Fibroblast of lung (primary cell): Measurements from ENCODE around the gene AMHR2. TPM values are rescaled to one million over a fixed set of nuclear protein-coding genes. Genes with fewer than 3 reads are reported as not detected.

Experiments
- DNase-seq, 2 donors: peaks; one replicate each; pipeline versions ENCODE4 v3.0.0 to v3.0.0-alpha.2; 2010; ENCODE audit warnings: low read depth in 2 of 2
- H2AFZ ChIP-seq: 2 replicates; pipeline ENCODE4 v1.5.1; 2012; ENCODE audit warnings: low read length, control low read depth, inconsistent platforms
- H3K27ac ChIP-seq: 2 replicates; pipeline ENCODE4 v1.5.1; 2011; ENCODE audit warnings: low read length, control low read depth; ENCODE audit not compliant: insufficient read depth
- H3K27me3 ChIP-seq: 2 replicates; pipeline ENCODE4 v1.5.1; 2011; ENCODE audit warnings: mild to moderate bottlenecking, low read length; ENCODE audit not compliant: control insufficient read depth, insufficient read depth
- H3K36me3 ChIP-seq: 2 replicates; pipeline ENCODE4 v1.5.1; 2011; ENCODE audit warnings: low read length; ENCODE audit not compliant: control insufficient read depth, insufficient read depth
- H3K4me1 ChIP-seq: 2 replicates; pipeline ENCODE4 v1.5.1; 2011; ENCODE audit warnings: low read length; ENCODE audit not compliant: control insufficient read depth, insufficient read depth; ENCODE audit errors: extremely low read depth
- H3K4me2 ChIP-seq: 2 replicates; pipeline ENCODE4 v1.5.1; 2011; ENCODE audit warnings: low read length, control low read depth; ENCODE audit not compliant: insufficient read depth; ENCODE audit errors: extremely low read depth
- H3K4me3 ChIP-seq, 4 experiments: fragments of 200-600 bp in 1 of 4; sonication (generic) in 1 of 4; replicated peaks in 1 of 4; 2 replicates each; pipeline ENCODE4 v1.5.1; 2011 to 2016; ENCODE audit warnings: low read length in 4 of 4, low read depth in 3 of 4, mild to moderate bottlenecking in 3 of 4, control low read depth in 2 of 4, inconsistent platforms in 1 of 4, mixed read lengths in 1 of 4; ENCODE audit not compliant: insufficient read depth in 1 of 4; ENCODE audit errors: control extremely low read depth in 1 of 4
- H3K79me2 ChIP-seq: 2 replicates; pipeline ENCODE4 v1.5.1; 2012; ENCODE audit warnings: mild to moderate bottlenecking, low read length, inconsistent platforms; ENCODE audit not compliant: control insufficient read depth, insufficient read depth
- H3K9ac ChIP-seq: 2 replicates; pipeline ENCODE4 v1.5.1; 2011; ENCODE audit warnings: mild to moderate bottlenecking, low read length, control low read depth; ENCODE audit not compliant: insufficient read depth
- H3K9me3 ChIP-seq: 2 replicates; pipeline ENCODE4 v1.5.1; 2012; ENCODE audit warnings: low read depth, low read length; ENCODE audit not compliant: control insufficient read depth, insufficient read depth
- H4K20me1 ChIP-seq: 2 replicates; pipeline ENCODE4 v1.5.1; 2011; ENCODE audit warnings: low read length; ENCODE audit not compliant: control insufficient read depth, insufficient read depth; ENCODE audit errors: extremely low read depth
- CTCF ChIP-seq, 2 donors: IDR thresholded peaks in 1 of 2; conservative IDR thresholded peaks in 1 of 2; 1 replicate in 1 of 2; 2 replicates in 1 of 2; pipeline ENCODE4 v1.5.1; 2011 to 2012; ENCODE audit warnings: low read length in 2 of 2, control low read depth in 1 of 2, inconsistent platforms in 1 of 2, low read depth in 1 of 2, mild to moderate bottlenecking in 1 of 2
- EZH2 ChIP-seq: IDR thresholded peaks from 2 replicates; pipeline ENCODE4 v1.5.1; 2012; ENCODE audit warnings: low read length, control low read depth, mild to moderate bottlenecking; ENCODE audit errors: missing control alignments
- polyA plus RNA-seq, 2 donors: library from polyadenylated mRNA; depleted of rRNA in 1 of 2; stranded (reverse) in 1 of 2; unstranded in 1 of 2; fragments of >200 nt; gene quantifications; 2 replicates each; pipeline ENCODE4 v1.2.1, GENCODE V29; 2011 to 2012; ENCODE audit warnings: missing spikeins in 1 of 2
- total RNA-seq: library from RNA; depleted of rRNA; stranded (reverse); fragments of >200 nt; gene quantifications from 2 replicates; pipeline ENCODE4 v1.2.1, GENCODE V29; 2014

Gene AMHR2
- total and polyA plus RNA-seq, 2 donors (not counting 1 experiment from before 2014, with no cell fraction given), result not detected

GRCh38 chr12:53450936-53451335 lies 27.3 kb downstream of the AMHR2 start:
- no peak for DNase-seq
- Histone ChIP-seq H3K4me1 (peaks cover 2% of the 10 kb centered on the region), H3K79me2 (peaks cover 36% of the 10 kb centered on the region), H4K20me1 (peaks cover 17% of the 10 kb centered on the region), H3K4me3 (no peak overlapping the region), H3K4me2 (no peak overlapping the region), H3K36me3 (peaks cover 10% of the 10 kb centered on the region), H3K27me3 (no peaks in the 10 kb centered on the region), H3K9me3 (no peaks in the 10 kb centered on the region), H3K9ac (no peak overlapping the region), H2AFZ (no peak overlapping the region), H3K27ac (no peak overlapping the region)
- TF ChIP-seq CTCF (conservative IDR thresholded peaks at IDR 0.05 in 1 of 2, IDR thresholded peaks at IDR 0.05 in 1 of 2; ENCODE audit: low read depth in 1 of 2, low read length in 2 of 2) (no peak), EZH2 (no peak)

GRCh38 chr12:53451661-53452158 lies 28.1 kb downstream of the AMHR2 start, which contains the start of gene PCBP2:
PCBP2 (plus strand) TSS chr12:53452102; CDS start chr12:53454801, 2,699 bp downstream.
- Histone ChIP-seq H3K27ac (peak within 1 kb of the TSS; percentile 93), H3K79me2 (peaks cover 44% of the 10 kb centered on the region), H3K27me3 (no peaks in the 10 kb centered on the region), H4K20me1 (peaks cover 17% of the 10 kb centered on the region), H3K9me3 (no peaks in the 10 kb centered on the region), H3K9ac (peak within 1 kb of the TSS; percentile 97), H3K36me3 (peaks cover 16% of the 10 kb centered on the region), H2AFZ (no peak within 1 kb of the TSS), H3K4me2 (peak within 1 kb of the TSS; percentile 61), H3K4me3 (peak within 1 kb of the TSS; percentile 86 to 100 (median 90)), H3K4me1 (peaks cover 4% of the 10 kb centered on the region)
- TF ChIP-seq EZH2, result no peak
- TF ChIP-seq CTCF (conservative IDR thresholded peaks at IDR 0.05 in 1 of 2, IDR thresholded peaks at IDR 0.05 in 1 of 2; ENCODE audit: low read depth in 1 of 2, low read length in 2 of 2), result peak; percentile 90
- peak; percentile 100 for DNase-seq

- H3K27me3 ChIP-seq, result no peaks in the 10 kb centered on the region
- DNase-seq, result peak; percentile 88 to 91
- H3K36me3 ChIP-seq, result peaks cover 17% of the 10 kb centered on the region
- H3K79me2 ChIP-seq, result peaks cover 50% of the 10 kb centered on the region
- H3K4me3 ChIP-seq, result peak overlapping the region; percentile 86 to 100 (median 90)
- peak overlapping the region; percentile 61 for H3K4me2 ChIP-seq
- H3K9ac ChIP-seq, result peak overlapping the region; percentile 97
- no peaks in the 10 kb centered on the region for H3K9me3 ChIP-seq
- H2AFZ ChIP-seq, result no peak overlapping the region
- peaks cover 4% of the 10 kb centered on the region for H3K4me1 ChIP-seq
- peaks cover 17% of the 10 kb centered on the region for H4K20me1 ChIP-seq
- H3K27ac ChIP-seq, result peak overlapping the region; percentile 93
- TF ChIP-seq EZH2 (no peak), CTCF (conservative IDR thresholded peaks at IDR 0.05 in 1 of 2, IDR thresholded peaks at IDR 0.05 in 1 of 2; ENCODE audit: low read depth in 1 of 2, low read length in 2 of 2) (peak in 1 of 2 donors; percentile 17)
Measured at GRCh38 chr12:53452159-53453077, 28.8 kb downstream of the AMHR2 start.
